ENCODE results near the gene SUN1.
"Not testable (repeated sequence)": the region's sequence is repeated elsewhere in the genome, so short reads cannot be mapped to it uniquely, and the experiment has no call there.

The SUN1 gene

GRCh38 chr7:923108-924041 lies 91.1 kb downstream of the SUN1 start:
- peak; percentile 84 to 93 for DNase-seq

- DNase-seq: not testable (repeated sequence)
Measured at GRCh38 chr7:924042-924441, 91.8 kb downstream of the SUN1 start.

Measured in stimulated activated CD4-positive, alpha-beta T cell treated with anti-CD3 and anti-CD28 coated beads, Interleukin-4, amount 100 ng/mL, for 4 hours (primary cell).